Suprapubic skin (tissue), 3 donors: ENCODE results near the gene ZC3H12C.

Experiments
- CTCF ChIP-seq, 2 donors: fragments of 200-600 bp in 1 of 2; fragments of 450-650 bp in 1 of 2; sonication (generic) in 1 of 2; IDR thresholded peaks; one replicate each; pipeline ENCODE4 v1.5.1; 2016 to 2019; ENCODE audit warnings: antibody characterized with exemption in 2 of 2, mild to moderate bottlenecking in 1 of 2, moderate library complexity in 1 of 2
- EP300 ChIP-seq: sonication (generic); formaldehyde crosslinking; IDR thresholded peaks from one replicate; pipeline ENCODE4 v1.6.1; 2017; ENCODE audit warnings: antibody characterized with exemption
- POLR2A ChIP-seq, 2 donors: fragments of 450-650 bp; IDR thresholded peaks; one replicate each; pipeline ENCODE4 v1.6.1; 2017; ENCODE audit warnings: antibody characterized with exemption in 2 of 2, mild to moderate bottlenecking in 2 of 2, moderate library complexity in 2 of 2

GRCh38 chr11:110077831-110078325, 15.3 kb upstream of the ZC3H12C start:
- TF ChIP-seq CTCF (IDR thresholded peaks at IDR 0.05), result no peak
- TF ChIP-seq EP300, result no peak
- no peak for TF ChIP-seq POLR2A (IDR thresholded peaks at IDR 0.05)
